HG03025 (cell line): Measurements from ENCODE around the gene MYH7B.

Experiments used
- ATAC-seq: cut with Tn5 transposase; IDR thresholded peaks from one replicate; pipeline ENCODE4 v1.9.1; 2021; ENCODE audit warnings: mild to moderate bottlenecking, moderate library complexity; ENCODE audit not compliant: unreplicated experiment, low FRiP score

Gene MYH7B

DNA sequence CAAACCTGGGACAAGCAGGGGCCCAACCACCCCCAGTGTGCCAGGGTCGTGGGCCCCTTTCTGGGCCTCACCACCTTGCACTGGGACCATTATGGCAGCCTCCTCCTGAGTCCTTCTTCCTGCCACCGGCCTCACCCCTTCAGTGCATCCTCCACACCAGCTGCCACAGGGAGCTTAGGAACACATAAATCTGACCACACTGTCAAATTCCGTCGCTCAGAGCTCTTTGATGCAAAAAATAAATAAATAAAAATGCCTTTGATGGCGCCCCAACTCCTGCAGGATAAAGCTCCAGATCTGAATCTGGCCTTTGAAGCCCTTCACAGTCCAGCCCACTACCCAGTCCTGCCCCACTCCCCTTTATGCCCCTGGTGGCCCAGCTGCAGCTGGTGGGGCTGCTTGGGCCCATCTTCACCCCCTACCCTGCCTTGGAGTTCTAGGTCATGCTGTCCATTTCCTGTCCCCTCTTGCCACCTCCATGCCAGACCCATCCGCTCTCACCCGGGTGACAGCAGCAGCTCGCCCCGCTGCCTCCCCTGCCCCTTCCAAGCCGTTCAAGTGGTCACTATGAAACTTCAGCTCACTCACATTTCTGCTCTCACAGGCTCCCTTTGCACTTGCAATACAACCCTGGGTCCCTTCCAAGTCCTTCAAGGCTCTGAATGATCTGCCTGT, 16.0 kb downstream of the MYH7B start:
- no peak for ATAC-seq

DNA sequence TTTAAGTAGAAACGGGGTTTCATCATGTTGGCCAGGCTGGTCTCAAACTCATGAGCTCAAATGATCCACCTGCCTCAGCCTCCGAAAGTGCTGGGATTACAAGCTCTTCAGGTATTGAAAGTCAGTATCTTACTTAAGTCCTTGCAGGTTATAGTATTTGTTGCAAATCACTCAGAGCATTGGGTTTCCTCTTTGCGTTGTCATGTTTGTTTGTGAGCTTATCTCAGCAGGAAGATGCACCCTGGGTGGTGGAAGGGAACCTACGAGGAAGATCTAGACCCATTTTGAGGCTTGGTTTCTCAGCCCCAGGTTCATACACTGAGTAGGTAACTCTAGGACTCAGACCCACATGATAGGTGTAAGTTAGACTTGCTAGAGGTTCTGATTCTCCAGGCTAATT, 18.6 kb downstream of the MYH7B start:
- ATAC-seq = no peak

DNA sequence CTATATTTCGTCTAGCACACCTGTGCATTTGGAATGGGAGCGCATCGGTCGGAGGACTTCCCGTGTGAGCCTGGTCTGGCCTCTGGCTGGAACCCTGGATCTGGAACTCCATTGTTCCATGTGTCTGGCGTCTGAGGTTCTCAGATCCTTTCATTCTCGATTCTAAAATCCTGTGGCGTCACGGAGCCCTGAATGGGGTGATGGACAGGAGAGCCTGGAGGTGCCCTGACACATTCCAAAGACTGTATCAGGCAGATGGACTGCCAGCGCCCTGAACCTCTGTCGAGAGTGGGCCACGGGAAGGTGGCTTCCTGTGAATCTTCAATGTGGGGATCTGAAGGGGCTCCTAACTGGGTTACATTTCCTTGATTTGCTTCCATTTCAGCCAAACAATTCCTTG, 20.6 kb downstream of the MYH7B start:
- ATAC-seq = no peak

DNA sequence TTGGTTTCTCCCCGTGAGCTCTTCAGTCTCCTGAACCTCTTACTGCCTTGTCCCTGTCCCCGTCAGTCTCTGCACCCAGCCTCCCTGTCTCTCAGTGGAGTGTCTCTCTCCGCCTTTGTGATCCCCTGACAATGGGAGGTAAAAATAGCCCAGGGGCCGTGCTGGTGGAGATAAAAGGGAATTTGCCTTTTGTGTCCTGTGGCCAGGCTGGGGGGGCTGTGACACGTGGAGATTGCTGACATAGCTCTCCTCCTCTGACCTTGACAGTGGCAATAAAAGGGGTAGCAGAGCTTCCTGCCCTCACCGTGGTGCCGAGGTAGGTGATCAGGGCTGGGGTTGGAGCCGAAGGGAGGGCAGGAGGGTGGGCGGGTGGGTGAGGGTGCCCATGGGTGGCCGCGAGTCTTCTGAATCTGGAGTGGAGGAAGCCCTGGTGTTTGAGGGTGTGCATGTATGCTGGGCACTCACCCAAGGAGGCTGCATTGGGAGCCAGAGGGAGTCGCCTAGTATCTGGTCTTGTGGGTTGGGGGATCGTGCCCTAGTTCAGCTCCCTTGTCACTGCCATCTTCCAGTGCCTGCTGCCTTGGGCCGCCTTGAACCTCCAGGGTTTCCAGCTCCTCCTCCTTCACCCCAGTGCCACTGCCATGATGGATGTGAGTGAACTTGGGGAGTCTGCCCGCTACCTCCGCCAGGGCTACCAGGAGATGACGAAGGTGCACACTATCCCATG, 21.9 kb downstream of the MYH7B start:
- ATAC-seq = no peak

DNA sequence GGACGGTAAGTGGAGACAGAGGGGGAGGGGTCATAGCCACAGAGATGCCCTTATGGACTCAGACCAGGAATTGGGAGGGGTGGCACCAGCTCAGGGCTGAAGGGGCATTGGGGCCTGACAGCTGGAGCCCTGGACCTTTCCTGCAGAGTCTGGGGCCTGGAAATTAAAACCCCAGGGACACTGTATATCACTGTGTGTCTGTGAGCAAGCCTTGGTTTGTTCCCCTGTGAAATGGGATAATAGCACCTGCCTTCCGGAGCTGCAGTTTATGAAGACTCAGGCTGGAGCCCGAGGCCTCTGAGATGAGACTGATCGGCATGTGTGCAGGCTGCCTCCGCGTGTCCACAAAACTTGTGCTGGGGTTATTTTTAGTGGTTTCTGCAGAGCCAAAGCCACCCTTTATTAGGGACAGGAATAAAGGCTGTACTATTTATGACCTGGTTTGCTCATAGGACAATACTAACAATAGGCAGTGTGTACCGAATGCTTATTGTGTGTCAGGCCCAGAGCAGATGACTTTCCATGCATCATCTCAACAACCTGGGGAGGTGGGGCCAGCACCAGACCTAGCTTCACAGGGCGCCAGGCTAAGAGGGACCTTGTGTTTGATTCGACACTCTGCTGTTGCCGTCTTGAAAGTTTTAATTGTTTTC, 22.6 kb downstream of the MYH7B start:
- no peak for ATAC-seq

DNA sequence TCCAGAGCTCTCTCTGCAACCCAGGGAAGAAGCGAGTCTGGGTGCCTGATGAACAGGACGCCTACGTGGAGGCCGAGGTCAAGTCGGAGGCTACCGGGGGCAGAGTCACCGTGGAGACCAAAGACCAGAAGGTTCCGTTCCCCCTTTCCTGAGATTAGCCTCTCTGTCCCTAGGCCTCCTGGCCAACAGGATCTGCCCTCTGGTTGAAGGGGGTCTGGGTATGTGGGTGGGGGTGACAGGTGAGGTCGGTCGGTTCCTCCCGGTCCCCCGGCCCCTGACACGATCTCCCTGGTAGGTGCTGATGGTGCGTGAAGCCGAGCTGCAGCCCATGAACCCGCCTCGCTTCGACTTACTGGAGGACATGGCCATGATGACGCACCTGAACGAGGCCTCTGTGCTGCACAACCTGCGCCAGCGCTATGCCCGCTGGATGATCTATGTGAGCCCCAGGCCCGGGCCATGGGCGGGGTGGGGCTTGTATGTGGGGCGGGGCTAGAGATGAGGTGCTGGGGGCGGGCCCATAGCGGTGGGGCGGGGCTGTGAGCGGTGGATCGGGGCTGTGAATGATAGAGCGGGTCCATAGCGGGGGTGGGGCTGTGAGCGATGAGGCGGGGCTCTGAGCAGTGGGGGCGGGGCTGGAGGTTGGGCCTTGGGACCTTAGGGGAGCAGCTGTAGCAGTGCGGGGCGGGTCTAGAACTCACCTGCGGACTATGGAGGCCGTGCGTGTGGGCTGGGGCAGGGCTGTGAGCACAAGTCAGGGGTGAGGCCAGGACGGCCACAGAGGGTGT, 23.9 kb downstream of the MYH7B start:
- no peak for ATAC-seq

DNA sequence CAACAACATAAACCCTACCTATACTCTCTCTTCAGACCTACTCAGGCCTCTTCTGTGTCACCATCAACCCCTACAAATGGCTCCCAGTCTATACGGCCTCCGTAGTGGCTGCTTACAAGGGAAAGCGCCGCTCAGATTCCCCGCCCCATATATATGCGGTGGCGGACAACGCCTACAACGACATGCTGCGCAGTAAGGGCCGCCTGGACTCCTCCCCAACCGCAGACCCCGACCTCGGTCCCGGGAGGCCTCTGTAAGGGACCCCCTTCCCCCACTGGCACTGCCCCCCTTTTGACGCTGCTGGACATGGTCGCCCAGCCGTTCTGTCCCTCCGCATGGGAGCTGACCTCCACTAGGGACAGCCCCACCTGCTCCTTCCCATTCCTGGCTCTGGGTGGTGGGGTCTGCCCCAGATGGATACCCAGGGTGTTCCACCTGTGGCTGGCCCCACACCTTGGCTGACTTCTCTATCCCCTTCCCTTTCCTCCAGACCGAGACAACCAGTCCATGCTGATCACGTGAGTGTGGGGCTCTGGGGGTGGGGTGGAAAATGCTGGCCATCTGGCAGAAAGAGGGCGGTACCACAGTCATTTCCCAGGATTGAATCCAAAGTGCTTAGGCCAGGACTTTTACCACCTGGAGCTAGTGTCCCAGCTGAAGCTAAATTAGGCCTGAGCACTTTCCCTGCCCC, 25.0 kb downstream of the MYH7B start:
- ATAC-seq = no peak

DNA sequence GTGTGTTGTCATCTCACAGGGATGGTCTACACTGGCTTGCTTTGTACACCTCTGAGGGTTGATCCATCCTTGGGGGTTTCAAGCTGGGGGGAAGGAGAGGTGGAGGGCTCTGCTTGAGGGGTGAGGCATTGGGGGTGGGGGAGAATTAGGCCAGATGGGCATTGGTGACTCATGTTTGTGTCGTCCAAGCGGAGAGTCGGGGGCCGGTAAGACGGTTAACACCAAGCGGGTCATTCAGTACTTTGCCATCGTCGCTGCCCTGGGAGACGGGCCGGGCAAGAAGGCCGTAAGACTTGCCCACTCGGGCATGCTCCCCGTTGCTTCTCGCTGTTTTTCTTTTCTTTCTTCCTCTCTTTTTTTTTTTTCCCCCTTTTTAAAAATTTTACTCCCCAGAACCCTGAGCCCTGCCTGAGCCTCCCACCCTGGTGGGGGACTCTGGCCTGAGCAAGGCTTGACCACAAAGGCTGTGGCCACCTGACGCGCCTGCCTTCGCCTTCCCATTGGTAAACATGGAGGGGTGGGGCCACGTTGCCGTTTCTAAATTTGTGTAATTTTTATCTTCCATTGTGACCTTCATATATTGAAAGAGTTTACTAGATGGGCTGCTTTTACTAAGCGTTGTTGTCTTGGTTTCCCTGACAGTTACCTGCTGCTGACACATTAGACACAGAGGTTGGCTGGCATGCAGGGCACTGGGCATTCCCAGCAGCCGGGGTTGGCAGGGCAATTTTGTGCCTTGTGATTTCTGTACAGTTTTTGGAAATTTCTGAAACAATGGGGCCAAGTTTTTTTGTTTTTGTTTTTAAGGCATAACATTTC, 26.8 kb downstream of the MYH7B start:
- ATAC-seq = no peak

DNA sequence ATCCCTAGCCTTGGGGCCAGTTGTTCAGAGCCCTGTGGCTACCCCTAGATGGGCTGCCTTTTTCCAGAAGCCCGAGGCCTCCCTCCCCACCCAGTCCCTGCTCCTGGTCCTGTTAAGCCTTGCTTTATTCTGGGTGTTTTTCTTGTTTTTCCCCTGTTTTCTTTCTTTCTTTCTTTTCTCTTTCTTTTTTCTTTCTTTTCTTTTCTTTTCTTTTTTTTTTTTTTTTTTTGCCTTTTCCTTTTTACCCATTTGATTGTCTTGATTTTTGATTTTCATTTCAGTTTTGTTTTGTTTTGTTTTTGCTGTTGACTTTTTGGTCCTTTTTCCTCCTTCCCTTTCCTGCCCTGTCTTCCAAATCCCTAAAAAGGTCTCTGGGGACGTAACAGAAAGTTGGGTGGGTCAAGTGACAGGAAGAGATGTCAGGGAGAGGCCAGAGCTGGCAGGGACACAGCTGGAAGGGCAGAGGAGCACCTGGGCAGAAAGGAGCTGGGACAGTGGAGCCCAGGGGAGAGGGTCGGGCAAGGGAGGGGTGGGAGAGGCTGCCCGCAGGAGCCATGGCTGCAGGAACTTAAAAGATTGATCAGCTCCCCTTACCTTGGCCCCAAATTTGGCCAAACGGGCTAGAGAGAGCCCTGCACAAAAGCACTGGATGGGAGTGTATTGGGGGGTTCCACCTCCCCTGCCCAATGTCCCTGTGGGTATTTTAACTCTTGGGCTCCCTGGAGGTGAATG, 27.6 kb downstream of the MYH7B start:
- ATAC-seq = no peak

DNA sequence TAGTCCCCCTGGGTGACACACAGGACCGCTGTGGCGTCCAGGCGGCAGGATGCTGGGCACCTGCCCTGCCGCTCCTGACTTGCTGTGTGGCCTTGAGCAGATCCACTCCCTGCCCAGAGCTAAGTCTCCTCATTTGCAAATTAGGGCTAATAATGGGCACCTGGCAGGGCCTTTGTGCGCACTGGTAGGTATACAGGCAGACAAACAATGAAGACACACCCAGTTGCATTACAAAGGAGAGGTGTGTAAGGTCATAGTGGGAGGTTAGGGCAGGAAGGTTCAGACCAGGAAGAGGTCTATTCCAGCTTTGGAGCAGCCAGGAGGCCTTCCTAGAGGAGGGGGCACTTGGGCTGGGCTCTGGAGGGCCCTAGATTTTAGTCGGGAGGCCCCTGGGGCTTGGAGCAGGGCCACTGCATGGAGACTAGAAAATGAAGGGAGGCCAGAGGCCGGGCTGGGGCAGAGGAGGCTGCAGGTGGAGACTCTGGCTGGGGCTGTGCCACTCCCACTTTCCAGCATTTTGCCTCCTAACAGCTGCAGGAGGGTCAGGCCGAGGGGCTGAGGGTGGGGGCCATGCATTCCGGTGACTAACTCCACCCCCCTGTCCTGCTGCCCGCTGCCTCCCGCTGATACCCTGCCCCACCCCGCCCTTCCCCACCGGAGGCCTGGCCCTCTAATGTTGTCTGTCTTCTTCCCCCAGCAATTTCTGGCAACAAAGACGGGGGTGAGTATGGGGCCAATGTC, 28.5 kb downstream of the MYH7B start:
- no peak for ATAC-seq

DNA sequence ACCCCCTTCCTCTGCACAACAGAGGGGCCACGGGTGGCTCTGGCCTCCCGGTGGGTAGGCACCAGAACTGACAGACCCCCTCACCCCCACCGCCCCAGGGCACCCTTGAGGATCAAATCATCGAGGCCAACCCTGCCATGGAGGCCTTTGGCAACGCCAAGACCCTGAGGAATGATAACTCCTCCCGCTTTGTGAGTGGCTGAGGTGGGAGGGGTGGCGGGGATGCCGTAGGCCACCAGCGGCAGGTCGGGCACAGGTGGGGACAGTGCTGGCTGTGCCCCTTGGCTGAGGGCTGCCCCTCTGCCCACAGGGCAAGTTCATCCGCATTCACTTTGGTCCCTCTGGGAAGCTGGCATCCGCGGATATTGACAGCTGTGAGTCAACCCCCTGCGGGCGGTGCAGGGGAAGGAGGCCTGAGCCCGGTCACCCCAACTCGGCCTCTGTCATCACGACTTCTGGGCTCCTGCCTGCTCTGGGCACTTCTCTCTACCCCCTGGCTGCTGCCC, 29.1 kb downstream of the MYH7B start:
- no peak for ATAC-seq

DNA sequence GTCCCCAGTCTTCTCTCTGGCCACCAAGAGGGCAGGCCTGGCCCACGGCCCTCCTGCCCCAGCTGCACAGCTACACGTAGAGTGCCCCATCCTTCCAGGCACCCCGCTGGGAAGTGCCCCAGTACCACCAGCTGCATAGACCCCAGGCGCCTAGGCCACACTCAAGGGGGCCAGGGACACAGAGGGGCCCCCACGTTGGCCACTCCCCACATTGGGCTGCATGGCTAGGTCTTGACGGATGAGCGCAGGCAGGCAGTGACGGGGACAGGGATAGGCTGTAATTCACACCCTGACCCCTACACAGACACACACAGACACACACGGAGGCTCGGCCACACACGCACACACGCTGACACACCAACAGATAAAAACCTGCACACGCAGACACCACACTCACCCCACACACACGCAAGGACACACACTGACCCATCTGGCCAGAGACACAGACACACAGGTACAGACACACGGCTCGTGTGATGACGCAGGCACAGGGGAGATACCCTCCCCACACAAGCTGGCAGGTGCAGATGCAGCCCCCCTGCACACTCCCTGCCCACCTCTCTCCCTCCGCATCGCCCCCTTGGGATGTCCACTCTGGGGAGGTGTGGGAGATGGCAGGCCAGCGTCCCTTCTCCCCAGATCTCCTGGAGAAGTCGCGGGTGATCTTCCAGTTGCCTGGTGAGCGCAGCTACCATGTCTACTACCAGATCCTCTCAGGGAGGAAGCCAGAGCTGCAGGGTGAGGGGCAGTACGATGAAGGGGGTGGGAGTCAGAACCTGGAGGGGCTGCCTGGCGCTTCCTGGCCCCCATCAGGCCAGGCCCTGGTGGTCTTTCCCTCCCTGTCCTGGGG, 30.0 kb downstream of the MYH7B start:
- no peak for ATAC-seq

DNA sequence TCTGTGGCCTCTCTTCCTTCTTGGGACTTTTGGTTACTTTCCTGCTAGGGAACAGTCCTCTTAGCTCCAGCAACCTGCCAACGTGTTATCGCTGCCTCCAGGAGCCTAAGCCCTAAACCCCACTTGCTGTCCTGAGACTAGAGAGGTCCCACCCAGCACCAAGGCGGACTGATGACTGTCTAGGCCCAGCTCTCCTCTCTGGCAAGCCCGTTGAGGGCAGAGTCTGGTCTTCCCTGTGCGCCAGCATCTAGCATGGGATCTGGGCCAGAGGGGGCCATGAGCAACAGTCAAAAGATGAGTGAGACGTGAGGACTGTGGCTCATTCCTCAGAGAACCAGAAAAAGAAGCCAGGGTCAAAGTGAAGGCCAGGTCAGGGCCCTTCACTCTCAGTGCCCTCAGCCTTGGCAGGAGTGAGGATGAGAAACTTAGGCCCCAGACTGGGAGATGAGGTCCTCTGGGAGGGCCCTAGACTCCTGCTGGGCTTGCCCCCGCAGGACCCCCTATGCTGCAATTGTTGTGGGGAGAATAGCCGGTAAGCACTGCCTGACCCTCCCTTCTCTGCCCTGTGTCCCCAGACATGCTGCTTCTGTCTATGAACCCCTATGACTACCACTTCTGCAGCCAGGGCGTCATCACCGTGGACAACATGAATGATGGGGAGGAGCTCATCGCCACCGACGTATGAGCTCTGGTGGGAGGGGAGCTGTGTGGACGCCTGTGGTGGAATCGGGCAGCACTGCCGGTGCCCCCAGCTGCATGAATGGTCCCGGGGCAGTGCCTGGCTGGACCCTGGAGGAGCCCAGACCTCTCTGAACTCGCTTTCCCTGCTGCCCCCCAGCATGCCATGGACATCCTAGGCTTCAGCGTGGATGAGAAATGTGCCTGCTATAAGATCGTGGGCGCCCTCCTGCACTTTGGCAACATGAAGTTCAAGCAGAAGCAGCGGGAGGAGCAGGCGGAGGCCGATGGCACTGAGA, 30.9 kb downstream of the MYH7B start:
- no peak for ATAC-seq

DNA sequence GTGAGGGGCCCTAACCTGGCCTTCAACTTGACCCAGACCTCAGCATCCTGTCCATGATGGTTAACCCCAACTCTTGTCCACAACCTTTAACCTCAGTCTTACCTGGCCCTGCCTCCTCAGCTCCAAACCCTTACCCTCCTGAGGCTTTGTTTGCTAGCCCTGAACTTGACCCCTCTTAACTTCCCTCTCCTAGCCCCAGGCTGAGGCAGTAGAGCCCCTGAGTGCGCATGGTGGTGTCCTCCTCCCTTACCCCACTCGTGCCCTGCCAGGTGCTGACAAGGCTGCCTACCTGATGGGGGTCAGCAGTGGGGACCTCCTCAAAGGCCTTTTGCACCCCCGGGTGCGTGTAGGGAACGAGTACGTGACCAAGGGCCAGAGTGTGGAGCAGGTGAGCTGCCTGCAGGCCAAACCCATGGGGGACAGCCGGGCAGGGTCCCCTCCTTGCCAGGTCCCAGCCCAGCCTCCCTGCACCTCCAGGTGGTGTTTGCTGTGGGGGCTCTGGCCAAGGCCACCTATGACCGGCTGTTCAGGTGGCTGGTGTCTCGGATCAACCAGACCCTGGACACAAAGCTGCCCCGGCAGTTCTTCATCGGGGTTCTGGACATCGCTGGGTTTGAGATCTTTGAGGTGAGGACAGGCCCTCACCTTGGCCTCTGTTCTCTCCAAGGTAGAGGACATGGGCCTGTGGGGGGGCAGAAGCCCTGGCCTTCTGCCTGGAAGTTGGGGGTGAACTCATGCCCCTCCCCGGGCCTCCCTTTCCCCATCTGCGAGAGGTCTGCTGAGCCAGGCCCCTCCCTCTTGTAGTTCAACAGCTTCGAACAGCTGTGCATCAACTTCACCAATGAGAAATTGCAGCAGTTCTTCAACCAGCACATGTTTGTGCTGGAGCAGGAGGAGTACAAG, 31.9 kb downstream of the MYH7B start:
- ATAC-seq = no peak

DNA sequence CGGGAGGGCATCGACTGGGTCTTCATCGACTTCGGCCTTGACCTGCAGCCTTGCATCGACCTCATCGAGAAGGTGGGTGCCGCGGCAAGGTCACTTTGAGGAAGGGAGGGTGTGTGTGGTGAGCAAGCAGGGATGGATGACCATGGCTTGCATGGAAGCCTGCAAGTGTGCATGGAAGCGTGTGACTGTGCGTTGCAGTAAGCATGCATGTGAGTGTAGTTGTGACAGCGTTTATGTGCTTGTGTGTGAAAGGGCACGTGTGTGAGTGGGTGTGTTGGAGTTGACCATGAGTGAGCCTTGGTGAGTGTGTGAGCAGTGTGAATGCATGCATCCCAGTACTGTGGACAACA, 32.5 kb downstream of the MYH7B start:
- no peak for ATAC-seq
